Activated CD8-positive, alpha-beta memory T cell treated with anti-CD3 and anti-CD28 coated beads for 1 hour (primary cell): Measurements from ENCODE around the gene SEPHS1.
"Not testable (repeated sequence)": the region's sequence is repeated elsewhere in the genome, so short reads cannot be mapped to it uniquely, and the experiment has no call there.

Source experiments
- DNase-seq, 2 donors: peaks; one replicate each; pipeline ENCODE4 v3.0.0-alpha.2; 2020; ENCODE audit warnings: low read depth in 1 of 2; ENCODE audit errors: extremely low read depth in 1 of 2

SEPHS1 gene

GRCh38 chr10:13348216-13349017 is at the start of gene SEPHS1:
Gene SEPHS1, minus strand, starts transcription at chr10:13348293. Its CDS starts 3,343 bp downstream, at chr10:13344950.
- DNase-seq = peak; percentile 29 to 57

GRCh38 chr10:13397052-13397451 is 49.0 kb upstream of the SEPHS1 start:
- no peak for DNase-seq

- no peak for DNase-seq
Measured at GRCh38 chr10:13396369-13396768, 48.3 kb upstream of the SEPHS1 start.

- no peak for DNase-seq
Measured at GRCh38 chr10:13395540-13395939, 47.4 kb upstream of the SEPHS1 start.

- DNase-seq = no peak
Measured at GRCh38 chr10:13393640-13394039, 45.5 kb upstream of the SEPHS1 start.

- DNase-seq = no peak
Measured at GRCh38 chr10:13392701-13393100, 44.6 kb upstream of the SEPHS1 start.

- DNase-seq = no peak
Measured at GRCh38 chr10:13390604-13391522, 42.8 kb upstream of the SEPHS1 start.

GRCh38 chr10:13388478-13389230 is 40.6 kb upstream of the SEPHS1 start:
- DNase-seq = no peak

GRCh38 chr10:13386021-13386420 is 37.9 kb upstream of the SEPHS1 start:
- DNase-seq = no peak

GRCh38 chr10:13383399-13383761 is 35.3 kb upstream of the SEPHS1 start:
- no peak for DNase-seq

- no peak for DNase-seq
Measured at GRCh38 chr10:13382703-13383398, 34.8 kb upstream of the SEPHS1 start.

GRCh38 chr10:13379061-13379460 is 31.0 kb upstream of the SEPHS1 start:
- DNase-seq = not testable (repeated sequence)

GRCh38 chr10:13376746-13377145 is 28.7 kb upstream of the SEPHS1 start:
- DNase-seq = no peak

GRCh38 chr10:13376297-13376696 is 28.2 kb upstream of the SEPHS1 start:
- DNase-seq = no peak

- no peak for DNase-seq
Measured at GRCh38 chr10:13375791-13376190, 27.7 kb upstream of the SEPHS1 start.

- no peak for DNase-seq
Measured at GRCh38 chr10:13373644-13374043, 25.6 kb upstream of the SEPHS1 start.

GRCh38 chr10:13372524-13372923 is 24.4 kb upstream of the SEPHS1 start:
- DNase-seq = no peak

GRCh38 chr10:13371897-13372470 is 23.9 kb upstream of the SEPHS1 start:
- DNase-seq = peak in 1 of 2 donors; percentile 38

- no peak for DNase-seq
Measured at GRCh38 chr10:13366891-13367290, 18.8 kb upstream of the SEPHS1 start.

- DNase-seq = no peak
Measured at GRCh38 chr10:13365831-13366230, 17.7 kb upstream of the SEPHS1 start.
